ENCODE data around the gene DHRS2. TPM values are rescaled to one million over a fixed set of nuclear protein-coding genes. Genes with fewer than 3 reads are reported as not detected.

The DHRS2 gene
- total RNA-seq, 2 donors from 2014 or later: not detected

DNA sequence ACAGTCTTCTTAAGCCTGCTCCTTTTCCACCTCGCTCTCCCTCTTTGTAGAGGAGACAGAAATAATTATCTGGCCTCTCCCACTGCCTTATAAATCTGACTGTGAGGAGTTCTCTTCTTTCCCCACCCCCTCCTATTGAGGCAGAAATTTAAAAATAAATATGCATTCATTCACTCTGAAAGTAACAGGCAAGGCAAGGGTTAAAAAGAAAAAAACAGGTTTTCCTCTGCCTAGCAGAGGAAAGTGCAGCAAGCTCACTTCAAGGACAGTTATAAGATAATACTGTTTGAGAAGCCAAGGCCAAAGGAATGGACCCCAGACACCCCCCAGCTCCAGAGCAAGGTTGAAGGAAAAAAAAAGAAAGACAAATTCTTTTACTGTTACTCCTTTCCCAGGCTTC, 56.3 kb downstream of the DHRS2 start:
- DNase-seq (ENCODE audit: low spot score): no peak
- ATAC-seq (ENCODE audit: insufficient number of reproducible peaks, low FRiP score, low read depth): no peak
- Histone ChIP-seq H3K4me3 (no peak overlapping the region), H3K27ac (no peak overlapping the region), H3K9me3 (no peaks in the 10 kb centered on the region), H3K4me1 (ENCODE audit: control insufficient read depth in 1 of 2, low read depth in 2 of 2) (peaks cover 0 to 14% of the 10 kb centered on the region in 2 donors), H3K36me3 (no peaks in the 10 kb centered on the region), H3K27me3 (replicated peaks; ENCODE audit: insufficient read depth) (no peaks in the 10 kb centered on the region)
- TF ChIP-seq, protein P1, sequence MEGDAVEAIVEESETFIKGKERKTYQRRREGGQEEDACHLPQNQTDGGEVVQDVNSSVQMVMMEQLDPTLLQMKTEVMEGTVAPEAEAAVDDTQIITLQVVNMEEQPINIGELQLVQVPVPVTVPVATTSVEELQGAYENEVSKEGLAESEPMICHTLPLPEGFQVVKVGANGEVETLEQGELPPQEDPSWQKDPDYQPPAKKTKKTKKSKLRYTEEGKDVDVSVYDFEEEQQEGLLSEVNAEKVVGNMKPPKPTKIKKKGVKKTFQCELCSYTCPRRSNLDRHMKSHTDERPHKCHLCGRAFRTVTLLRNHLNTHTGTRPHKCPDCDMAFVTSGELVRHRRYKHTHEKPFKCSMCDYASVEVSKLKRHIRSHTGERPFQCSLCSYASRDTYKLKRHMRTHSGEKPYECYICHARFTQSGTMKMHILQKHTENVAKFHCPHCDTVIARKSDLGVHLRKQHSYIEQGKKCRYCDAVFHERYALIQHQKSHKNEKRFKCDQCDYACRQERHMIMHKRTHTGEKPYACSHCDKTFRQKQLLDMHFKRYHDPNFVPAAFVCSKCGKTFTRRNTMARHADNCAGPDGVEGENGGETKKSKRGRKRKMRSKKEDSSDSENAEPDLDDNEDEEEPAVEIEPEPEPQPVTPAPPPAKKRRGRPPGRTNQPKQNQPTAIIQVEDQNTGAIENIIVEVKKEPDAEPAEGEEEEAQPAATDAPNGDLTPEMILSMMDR (IDR thresholded peaks at IDR 0.05): no peak

DNA sequence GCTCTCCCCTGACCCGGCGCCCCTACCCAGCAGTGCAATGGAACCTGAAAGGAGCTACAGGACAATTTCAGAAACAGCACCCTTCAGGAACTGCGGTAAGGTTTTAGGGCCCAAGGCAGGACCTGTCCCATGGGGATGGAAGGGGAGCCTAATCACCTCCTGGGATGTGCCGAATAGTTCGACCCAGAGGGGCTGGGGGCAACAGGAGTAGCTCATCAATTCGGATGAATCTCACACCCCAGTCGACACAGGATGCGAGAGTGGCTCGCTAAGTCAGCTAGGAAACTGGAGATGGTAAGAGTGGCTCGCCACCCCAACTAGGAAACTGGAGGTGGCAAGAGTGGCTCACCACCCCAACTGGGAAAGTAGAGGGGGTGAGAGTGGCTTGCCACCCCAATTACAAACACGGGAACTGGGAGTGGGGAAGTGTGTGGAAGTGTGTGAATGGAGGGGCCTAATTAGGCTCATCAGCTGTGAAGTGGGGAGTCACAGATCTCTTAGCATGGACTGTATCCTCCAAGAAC, 57.1 kb downstream of the DHRS2 start:
- Histone ChIP-seq H3K4me1 (ENCODE audit: control insufficient read depth in 1 of 2, low read depth in 2 of 2) (peaks cover 0 to 14% of the 10 kb centered on the region in 2 donors), H3K27ac (no peak overlapping the region), H3K4me3 (no peak overlapping the region), H3K36me3 (no peaks in the 10 kb centered on the region), H3K27me3 (replicated peaks; ENCODE audit: insufficient read depth) (no peaks in the 10 kb centered on the region), H3K9me3 (no peaks in the 10 kb centered on the region)
- no peak for DNase-seq (ENCODE audit: low spot score)
- TF ChIP-seq, protein P1 (IDR thresholded peaks at IDR 0.05): no peak
- ATAC-seq (ENCODE audit: insufficient number of reproducible peaks, low FRiP score, low read depth): no peak

DNA sequence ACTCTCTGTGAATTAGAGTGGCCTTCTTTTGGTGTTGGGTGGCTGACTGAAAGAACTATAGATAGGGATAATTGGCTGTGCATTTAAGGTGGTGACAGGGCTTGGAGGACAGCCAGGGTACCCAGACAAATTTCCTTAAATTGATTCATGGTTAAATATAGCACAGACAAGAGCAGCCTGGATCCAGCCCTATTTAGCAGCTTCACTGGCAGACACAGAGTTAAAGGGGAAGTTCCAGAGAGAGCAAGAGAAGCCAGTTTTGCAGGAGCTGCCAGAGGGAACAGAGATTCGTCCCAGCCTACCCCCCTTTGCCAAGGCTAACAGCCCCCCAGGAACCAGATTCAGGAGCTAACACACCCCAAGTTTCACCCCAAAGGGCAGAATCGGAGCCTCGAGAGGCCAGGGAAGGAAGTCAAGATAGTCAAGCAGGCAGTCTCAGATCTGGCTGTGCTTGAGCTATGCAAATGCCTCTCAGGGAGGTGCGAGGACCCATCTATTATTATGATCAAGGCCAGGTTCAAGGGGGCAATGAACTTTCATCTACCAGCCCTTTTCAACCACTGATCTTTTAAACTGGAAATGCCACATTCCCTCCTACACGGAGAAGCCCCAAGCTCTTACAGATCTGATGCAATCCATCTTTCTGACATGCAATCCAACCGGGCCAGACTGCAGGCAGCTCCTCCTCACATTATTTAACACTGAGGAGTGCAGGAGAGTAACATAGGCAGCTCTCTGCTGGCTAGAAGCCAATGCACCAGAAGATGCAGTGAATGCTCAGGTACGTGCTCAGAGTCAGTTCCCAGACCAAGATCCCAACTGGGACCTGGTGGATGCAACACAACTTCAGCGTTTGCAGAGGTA, 58.2 kb downstream of the DHRS2 start:
- H3K4me1 ChIP-seq (ENCODE audit: control insufficient read depth in 1 of 2, low read depth in 2 of 2): peaks cover 0 to 14% of the 10 kb centered on the region in 2 donors
- TF ChIP-seq, protein P1 (IDR thresholded peaks at IDR 0.05): no peak

More for the DNA sequence above, 58.2 kb downstream of the DHRS2 start:
- Histone ChIP-seq H3K9me3 (no peaks in the 10 kb centered on the region), H3K27ac (no peak overlapping the region), H3K4me3 (no peak overlapping the region), H3K36me3 (no peaks in the 10 kb centered on the region), H3K27me3 (replicated peaks; ENCODE audit: insufficient read depth) (no peaks in the 10 kb centered on the region)
- DNase-seq (ENCODE audit: low spot score) (no peak), ATAC-seq (ENCODE audit: insufficient number of reproducible peaks, low FRiP score, low read depth) (no peak)

Other genes starting within 250 kb of the DHRS2 start
- gene MYH6, start 228.1 kb upstream of the DHRS2 start, total RNA-seq: not detected
- under 1 TPM in 1 of 2 donors, not detected in 1; 0.81 TPM for gene MYH7, start 200.7 kb upstream of the DHRS2 start, total RNA-seq
- gene NGDN, start 166.7 kb upstream of the DHRS2 start, total RNA-seq: 10 to 100 TPM; 29.1 to 46.3 TPM
- 1 to 10 TPM in 1 of 2 donors, under 1 TPM in 1; 0.49 to 1.5 TPM for gene ZFHX2, start 84.6 kb upstream of the DHRS2 start, total RNA-seq
- 10 to 100 TPM; 17.8 to 30.9 TPM for gene THTPA, start 80.1 kb upstream of the DHRS2 start, total RNA-seq
- gene AP1G2, start 68.6 kb upstream of the DHRS2 start, total RNA-seq: 10 to 100 TPM; 36.4 to 61.7 TPM
- gene JPH4, start 57.6 kb upstream of the DHRS2 start, total RNA-seq: 1 to 10 TPM in 1 of 2 donors, not detected in 1; 1.3 TPM

Measured in thoracic aorta (tissue), 2 donors.